Measurements from ENCODE around the gene KIF6. TPM values are rescaled to one million over a fixed set of nuclear protein-coding genes. Genes with fewer than 3 reads are reported as not detected.

Gene KIF6
- total RNA-seq, 1 experiment from 2014 or later: not detected

DNA sequence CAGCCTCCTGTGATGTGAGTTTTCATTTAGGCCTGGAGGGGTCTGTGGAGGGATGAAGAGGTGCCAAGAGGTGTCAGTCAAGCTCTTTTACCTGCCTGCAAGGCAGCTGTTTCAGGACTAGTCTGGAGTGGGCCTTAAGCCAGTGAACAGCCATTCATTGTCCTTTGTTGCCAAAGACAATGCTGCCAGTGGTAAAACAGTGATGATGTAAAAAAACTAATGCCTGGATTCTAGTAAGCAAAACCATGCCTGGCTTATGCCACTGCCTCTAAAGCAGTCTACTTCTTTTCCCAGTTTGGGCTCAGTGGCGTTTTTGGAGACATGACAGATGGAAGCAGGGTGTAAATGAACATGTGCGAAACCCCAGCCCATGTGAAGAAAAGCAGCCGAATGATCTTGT lies 309.2 kb downstream of the KIF6 start:
- no peaks in the 10 kb centered on the region for H3K4me1 ChIP-seq (ENCODE audit: control insufficient read depth, insufficient read depth, low read length)
- intact Hi-C loops (cut with micrococcal nuclease; ENCODE audit: unreplicated experiment): no loop called here
- H3K27me3 ChIP-seq (ENCODE audit: control insufficient read depth, insufficient read depth, low read length): no peaks in the 10 kb centered on the region
- no TSS peak for BruUV-seq (replicated peaks)
- TF ChIP-seq, protein P1, sequence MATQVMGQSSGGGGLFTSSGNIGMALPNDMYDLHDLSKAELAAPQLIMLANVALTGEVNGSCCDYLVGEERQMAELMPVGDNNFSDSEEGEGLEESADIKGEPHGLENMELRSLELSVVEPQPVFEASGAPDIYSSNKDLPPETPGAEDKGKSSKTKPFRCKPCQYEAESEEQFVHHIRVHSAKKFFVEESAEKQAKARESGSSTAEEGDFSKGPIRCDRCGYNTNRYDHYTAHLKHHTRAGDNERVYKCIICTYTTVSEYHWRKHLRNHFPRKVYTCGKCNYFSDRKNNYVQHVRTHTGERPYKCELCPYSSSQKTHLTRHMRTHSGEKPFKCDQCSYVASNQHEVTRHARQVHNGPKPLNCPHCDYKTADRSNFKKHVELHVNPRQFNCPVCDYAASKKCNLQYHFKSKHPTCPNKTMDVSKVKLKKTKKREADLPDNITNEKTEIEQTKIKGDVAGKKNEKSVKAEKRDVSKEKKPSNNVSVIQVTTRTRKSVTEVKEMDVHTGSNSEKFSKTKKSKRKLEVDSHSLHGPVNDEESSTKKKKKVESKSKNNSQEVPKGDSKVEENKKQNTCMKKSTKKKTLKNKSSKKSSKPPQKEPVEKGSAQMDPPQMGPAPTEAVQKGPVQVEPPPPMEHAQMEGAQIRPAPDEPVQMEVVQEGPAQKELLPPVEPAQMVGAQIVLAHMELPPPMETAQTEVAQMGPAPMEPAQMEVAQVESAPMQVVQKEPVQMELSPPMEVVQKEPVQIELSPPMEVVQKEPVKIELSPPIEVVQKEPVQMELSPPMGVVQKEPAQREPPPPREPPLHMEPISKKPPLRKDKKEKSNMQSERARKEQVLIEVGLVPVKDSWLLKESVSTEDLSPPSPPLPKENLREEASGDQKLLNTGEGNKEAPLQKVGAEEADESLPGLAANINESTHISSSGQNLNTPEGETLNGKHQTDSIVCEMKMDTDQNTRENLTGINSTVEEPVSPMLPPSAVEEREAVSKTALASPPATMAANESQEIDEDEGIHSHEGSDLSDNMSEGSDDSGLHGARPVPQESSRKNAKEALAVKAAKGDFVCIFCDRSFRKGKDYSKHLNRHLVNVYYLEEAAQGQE (IDR thresholded peaks at IDR 0.05; ENCODE audit: insufficient read depth in 1 of 2, low read depth in 2 of 2, low read length in 1 of 2): no peak
- no peak for TF ChIP-seq SIN3A (IDR thresholded peaks at IDR 0.05; ENCODE audit: borderline replicate concordance, insufficient read depth, low read depth, low read length)
- TF ChIP-seq TCF7L2 (IDR thresholded peaks at IDR 0.05; ENCODE audit: low read depth, low read length): no peak
- TF ChIP-seq, protein P2, sequence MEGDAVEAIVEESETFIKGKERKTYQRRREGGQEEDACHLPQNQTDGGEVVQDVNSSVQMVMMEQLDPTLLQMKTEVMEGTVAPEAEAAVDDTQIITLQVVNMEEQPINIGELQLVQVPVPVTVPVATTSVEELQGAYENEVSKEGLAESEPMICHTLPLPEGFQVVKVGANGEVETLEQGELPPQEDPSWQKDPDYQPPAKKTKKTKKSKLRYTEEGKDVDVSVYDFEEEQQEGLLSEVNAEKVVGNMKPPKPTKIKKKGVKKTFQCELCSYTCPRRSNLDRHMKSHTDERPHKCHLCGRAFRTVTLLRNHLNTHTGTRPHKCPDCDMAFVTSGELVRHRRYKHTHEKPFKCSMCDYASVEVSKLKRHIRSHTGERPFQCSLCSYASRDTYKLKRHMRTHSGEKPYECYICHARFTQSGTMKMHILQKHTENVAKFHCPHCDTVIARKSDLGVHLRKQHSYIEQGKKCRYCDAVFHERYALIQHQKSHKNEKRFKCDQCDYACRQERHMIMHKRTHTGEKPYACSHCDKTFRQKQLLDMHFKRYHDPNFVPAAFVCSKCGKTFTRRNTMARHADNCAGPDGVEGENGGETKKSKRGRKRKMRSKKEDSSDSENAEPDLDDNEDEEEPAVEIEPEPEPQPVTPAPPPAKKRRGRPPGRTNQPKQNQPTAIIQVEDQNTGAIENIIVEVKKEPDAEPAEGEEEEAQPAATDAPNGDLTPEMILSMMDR (IDR thresholded peaks at IDR 0.05): no peak
- TF ChIP-seq POLR2AphosphoS5 (IDR thresholded peaks at IDR 0.05; ENCODE audit: low read depth, low read length): no peak
- POLR2A ChIA-PET: no interaction called here
- DNase-seq (ENCODE audit: low read depth, low spot score) (no peak), ATAC-seq (no peak)
- H3K9me3 ChIP-seq (ENCODE audit: control insufficient read depth, insufficient read depth, low read depth, low read length): no peaks in the 10 kb centered on the region
- CTCF ChIA-PET: interaction anchor here (0.5 kb wide), 1 partner anchor 176 kb away, joined by 3 read pairs; no protein-coding TSS in a partner anchor
- H3K36me3 ChIP-seq (ENCODE audit: control insufficient read depth, insufficient read depth, low read length): no peaks in the 10 kb centered on the region
- H3K27ac ChIP-seq (ENCODE audit: low read length): no peak overlapping the region
- in situ Hi-C loops (cut with HindIII; ENCODE audit: low pct_unique_long_range_greater_than_20kb, low sequenced_read_pairs): no loop called here
- H3K4me3 ChIP-seq (ENCODE audit: low read depth in 2 of 2, low read length in 2 of 2): no peak overlapping the region

DNA sequence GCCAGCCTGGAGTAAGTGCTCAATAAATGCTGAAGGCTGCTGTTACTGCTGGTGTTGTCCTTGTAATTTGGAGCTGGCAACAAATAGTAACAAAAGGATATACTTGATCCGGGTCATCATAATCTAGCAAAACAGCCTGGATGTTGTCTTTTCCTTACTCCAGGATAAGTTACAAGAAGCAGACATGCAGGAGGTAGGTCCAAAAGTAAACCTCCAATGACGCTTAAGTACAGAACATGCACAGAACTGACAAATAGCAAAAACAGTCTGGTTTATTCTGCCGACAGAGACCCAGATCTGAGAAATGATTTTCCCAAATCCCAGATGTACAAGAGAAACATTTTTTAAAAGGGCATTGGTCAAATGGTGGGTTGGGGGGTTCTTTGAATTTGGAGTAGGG lies 309.7 kb downstream of the KIF6 start:
- intact Hi-C loops (cut with micrococcal nuclease; ENCODE audit: unreplicated experiment): no loop called here
- CTCF ChIA-PET: interaction anchor here (0.5 kb wide), 1 partner anchor 176 kb away, joined by 3 read pairs; no protein-coding TSS in a partner anchor
- no peaks in the 10 kb centered on the region for H3K4me1 ChIP-seq (ENCODE audit: control insufficient read depth, insufficient read depth, low read length)
- ATAC-seq (no peak), DNase-seq (ENCODE audit: low read depth, low spot score) (no peak)
- no peaks in the 10 kb centered on the region for H3K36me3 ChIP-seq (ENCODE audit: control insufficient read depth, insufficient read depth, low read length)
- no peak for TF ChIP-seq SIN3A (IDR thresholded peaks at IDR 0.05; ENCODE audit: borderline replicate concordance, insufficient read depth, low read depth, low read length)
- TF ChIP-seq, protein P1 (IDR thresholded peaks at IDR 0.05; ENCODE audit: insufficient read depth in 1 of 2, low read depth in 2 of 2, low read length in 1 of 2): no peak
- no peak for TF ChIP-seq POLR2AphosphoS5 (IDR thresholded peaks at IDR 0.05; ENCODE audit: low read depth, low read length)
- no peak overlapping the region for H3K4me3 ChIP-seq (ENCODE audit: low read depth in 2 of 2, low read length in 2 of 2)
- H3K27ac ChIP-seq (ENCODE audit: low read length): no peak overlapping the region
- H3K27me3 ChIP-seq (ENCODE audit: control insufficient read depth, insufficient read depth, low read length): no peaks in the 10 kb centered on the region
- POLR2A ChIA-PET: no interaction called here
- no TSS peak for BruUV-seq (replicated peaks)
- H3K9me3 ChIP-seq (ENCODE audit: control insufficient read depth, insufficient read depth, low read depth, low read length): no peaks in the 10 kb centered on the region
- in situ Hi-C loops (cut with HindIII; ENCODE audit: low pct_unique_long_range_greater_than_20kb, low sequenced_read_pairs): no loop called here

All from Panc1 (cell line).